ENCODE results near the gene PPP1R9B.

The PPP1R9B gene

DNA sequence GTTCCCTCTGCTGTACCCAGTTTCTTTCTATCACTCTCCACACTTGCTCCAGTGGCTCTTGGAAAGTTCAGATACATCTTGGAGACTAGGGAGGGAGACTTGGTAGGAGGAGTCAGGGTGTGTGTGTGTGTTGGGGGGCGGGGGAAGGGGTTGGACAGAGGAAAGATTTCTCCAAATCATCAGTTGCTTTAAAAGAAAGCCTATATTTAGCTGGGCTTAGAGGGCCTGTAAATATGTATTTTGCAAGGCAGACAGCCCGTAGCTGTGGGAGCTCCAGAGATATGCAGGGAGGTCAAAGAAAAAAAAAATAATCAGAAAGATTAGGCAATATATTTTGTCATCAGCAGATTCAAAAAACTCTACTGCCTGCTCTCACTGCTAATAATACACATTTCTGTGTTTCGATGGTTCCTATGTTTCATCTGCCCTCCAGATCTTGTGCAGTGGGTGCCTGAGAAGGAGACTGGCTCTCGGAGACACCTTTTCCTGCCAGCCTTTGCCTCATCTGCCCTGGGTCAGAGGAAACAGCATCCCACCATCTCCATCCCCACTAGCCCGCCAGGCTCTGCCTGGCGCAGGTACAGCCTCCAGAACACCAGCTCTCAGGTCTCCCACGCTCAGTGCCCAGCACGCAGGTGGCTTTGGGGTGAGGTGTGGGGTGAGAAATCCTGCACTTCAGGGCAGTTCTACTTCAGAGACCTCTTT is 4.8 kb upstream of the PPP1R9B start:
- no peak for DNase-seq

DNA sequence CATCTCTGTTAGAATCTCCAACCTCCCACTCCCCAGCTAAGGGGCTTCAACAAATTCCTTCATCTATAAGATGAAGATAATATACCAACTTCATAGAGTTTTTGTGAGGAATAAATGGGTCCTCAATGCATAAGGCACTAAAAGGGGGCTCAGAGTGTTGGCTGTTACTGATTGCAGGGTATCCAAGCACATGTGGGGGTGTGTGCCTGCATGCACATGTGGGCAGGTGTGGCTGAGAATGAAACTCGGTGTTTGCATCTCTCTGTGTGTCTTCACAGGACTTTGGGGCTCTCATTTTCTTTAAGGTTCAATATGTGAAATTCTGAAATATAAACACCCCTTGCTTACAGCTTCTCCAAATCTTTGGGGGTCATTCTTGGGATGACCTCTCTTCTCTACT is 4.1 kb upstream of the PPP1R9B start:
- DNase-seq = no peak

DNA sequence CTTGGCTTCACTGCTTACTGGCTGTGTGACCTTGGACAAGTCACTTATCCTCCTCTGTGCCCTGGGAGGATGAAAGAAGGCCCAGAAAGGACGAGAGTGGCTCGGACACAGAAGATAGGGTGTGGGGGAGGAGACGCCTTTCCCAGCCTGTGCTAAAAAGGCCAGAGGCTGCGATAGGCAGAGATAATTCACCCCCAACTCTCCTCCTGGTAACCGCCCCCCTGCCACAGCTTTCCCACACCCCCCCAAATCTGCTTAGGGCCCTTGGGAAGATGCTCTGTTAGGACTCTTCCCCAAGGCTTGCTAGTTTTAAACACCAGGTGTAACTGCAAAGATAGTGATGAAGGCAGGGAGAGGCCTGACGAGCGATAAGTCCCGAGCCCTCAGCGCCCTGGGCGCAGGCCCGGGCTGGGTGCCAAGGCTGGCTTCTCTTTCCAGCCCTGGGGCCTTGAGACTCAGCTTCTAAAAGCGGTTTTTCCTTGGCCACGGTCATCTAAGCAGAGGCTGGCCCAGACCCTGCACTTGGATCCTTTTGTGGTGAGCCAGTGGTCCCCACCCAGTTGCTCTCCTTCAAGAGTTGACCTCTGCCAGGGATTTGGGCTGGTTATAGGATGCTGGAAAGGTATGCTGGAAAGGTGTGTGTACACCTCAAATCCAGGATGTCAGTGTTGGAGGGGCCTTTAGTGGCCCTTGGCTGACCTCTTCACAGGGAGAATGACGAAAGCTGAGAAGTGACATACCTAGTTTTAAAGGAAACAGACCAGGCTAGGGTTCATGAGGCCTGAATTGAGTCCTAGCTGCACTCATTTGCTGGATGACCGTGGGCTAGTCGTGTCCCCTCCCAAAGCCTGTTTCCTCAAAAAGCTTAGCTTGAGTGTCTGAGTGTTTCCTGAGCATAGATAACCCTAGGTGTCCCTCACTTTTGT is 3.4 kb upstream of the PPP1R9B start:
- no peak for DNase-seq

DNA sequence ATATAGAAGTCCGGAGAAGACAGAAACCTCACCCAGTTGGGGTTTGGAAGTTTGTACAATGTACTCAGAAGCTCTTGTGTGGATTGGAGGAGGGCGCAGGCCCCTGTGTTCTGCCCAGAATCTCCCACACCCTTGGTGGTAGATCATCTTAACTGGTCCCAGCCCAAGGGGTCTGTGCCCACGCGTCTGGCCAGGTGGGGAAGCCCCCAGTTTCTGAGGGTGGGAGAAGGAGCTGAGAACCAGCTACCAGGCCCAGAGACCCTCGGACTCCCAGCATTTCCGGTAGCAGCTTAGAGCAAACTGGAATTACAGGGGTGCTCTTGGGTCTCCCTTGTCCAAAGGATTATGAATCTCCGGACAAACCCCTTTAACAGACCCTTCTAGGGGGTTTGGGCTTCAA is 2.3 kb upstream of the PPP1R9B start:
- no peak for DNase-seq

DNA sequence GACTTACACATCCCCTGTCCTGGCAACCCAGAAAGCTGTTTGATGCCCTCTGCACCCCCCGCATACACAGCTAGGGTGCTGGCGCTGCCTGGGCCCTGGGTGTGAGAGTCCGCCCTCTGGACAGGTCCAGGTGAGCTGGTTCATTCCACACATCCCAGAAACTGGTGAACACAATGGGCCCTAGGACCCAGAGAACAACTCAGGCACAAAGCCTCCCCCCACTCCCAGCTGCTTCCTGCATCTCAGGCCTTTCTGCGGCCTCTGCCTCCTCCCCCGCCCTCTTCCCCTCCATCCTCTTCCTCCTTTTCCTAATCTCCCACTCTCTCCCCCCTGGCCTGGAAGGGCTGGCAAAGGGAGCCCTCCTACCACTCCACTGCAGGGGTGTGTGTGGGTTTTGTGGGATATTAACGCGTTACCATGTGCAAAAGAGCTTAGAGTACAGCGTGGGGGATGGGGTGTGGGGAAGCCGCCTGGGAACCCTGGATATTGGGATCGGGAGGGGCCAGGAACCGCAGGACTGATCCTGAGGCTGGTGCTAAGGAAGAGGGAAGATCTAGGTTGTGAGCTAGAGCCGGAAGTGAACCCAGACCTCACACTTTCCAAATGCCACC is 1.6 kb upstream of the PPP1R9B start:
- no peak for DNase-seq

DNA sequence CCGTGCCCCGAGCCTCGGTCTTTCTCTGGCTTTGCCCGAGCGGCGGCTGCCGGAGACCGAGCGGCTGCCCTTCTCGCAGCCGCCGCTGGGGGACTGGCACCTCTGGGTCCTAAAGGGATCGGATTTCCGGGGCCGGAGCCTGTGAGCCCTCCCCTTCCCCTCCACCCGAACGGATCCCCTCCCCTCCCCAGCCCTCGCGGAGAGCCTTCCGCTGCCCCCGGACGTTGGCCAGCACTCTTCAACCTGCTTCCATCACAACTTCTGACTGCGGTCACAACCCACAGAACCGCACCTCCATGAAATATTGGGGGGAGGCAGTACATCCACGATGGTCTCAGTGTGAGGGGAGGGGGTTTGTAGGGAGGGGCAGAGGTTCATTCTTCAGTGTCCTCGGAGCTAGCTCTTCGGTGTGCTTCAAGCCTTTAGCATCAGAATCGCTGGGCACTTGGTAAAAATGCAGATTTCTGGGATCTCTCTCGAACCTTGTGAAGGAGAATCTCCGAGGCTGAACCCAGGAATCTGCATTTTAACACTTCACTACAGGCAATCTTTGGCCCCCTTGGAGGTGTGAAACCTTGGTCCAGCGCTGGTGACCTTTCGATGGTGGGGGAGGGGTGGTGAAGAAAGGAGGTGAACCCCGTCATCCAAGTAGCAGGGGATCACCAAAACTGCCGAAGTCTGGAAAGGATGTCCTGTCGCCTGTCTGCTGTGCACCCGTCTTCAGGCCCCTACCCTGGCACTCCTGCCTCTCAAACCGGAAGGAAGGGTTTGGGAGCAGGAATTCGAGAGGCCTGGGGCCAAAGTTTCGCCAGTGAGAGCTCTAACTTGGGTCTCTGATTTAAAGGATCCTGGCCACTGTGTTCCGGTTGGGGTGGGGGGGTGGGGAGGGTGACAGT is 812 bp upstream of the PPP1R9B start:
- DNase-seq = peak; percentile 72

DNA sequence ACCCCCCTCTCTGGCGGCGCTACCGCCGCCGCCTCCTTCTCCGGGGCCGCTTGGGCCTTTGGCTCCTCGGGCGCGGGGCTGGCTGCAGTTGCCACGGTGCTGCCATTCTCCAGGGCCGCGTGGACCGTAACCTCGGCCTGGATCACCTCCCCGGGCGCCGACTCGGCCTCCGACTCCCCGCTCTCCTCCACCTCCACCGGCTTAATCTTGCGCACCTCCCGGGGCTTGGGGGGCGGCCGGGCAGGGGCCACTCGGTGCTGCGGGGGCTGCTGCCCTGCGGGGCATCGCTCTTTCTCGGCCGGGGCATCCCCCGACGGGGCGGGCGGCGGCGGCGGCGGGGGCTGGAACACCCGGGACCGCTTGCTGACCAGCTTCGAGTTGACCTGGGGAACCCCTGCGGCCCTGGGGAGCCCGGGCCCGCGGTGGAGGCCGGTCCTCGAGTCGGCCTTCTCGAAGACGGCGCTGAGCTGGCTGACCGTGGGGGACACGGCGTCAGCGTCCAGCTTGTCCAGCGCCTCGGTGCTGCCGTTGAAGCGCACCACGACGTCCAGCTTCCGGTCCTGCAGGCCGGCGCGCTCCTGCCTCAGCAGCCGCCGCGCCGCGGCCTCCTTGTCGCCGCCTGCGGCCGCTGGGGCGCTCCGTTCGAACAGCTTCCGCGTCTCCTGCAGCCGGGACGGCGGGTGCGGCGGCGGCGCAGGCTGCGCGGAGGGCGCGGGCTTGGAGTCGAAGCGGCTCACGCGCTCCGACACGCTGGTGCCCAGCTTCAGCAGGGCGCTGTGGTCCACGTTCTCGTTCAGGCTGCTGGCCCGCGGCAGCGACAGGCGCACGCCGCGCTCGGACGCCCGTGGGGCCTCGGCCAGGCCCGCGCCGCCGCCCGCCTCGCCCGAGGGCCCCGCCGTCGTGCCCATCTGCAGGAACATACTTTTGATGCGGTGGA is 792 bp downstream of the PPP1R9B start:
- no peak for DNase-seq

DNA sequence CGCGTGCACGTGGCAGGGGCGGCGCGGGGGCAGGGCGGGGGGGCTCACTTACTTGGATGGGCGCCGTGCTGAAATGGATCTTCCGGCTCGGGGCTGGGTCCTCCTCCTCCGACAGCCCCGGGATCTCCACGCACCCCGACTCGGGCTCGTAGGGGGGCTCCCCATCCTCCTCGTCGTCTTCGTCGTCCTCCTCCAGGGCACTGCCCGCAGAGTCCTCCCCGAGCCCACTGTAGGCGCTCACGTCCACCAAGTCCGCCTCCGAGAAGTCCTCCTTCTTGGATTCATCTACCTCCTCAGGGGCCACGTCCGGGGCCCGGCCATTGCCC is 1.4 kb downstream of the PPP1R9B start:
- no peak for DNase-seq

DNA sequence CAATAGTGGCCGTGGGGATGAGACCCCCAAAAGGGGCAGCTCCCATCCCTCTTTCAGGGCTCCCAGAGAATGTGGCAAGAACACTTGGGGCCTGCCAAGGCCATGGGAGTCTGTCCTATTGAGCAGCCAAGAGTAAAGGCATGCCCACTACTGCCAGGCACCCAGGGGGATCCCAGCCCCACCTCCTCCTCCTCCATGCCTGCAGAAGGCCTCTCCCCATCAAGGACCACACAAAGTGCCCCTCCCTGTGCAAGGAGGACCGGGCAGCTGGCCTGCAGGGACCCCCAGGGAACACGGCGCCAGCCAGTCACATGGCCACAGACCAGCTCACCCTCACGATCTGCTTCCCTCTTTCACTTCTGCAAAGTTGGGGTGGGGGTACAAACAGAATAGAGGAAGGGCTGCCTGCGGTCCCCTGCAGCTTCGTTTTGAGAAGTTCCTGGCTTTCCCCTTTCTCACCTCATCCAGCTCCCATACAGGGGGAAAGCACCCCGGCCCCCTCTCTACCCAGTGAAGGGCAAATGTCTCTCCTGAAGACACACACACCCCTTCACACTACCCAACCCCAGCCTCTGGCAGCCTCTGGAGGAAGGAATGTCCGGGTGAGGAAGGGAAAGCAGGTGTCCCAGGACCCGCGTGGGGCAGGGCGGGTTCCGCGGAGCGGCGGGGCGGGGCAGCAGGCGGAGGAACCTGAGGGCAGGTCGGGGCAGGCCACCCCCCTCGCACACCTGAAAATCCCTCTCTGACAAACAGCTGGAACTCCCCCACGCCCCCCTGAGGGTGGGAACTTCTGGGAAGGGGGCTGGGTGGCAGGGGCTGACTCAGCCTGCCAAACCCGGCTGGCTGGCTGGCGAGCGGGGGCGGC is 2.0 kb downstream of the PPP1R9B start:
- peak; percentile 87 for DNase-seq

DNA sequence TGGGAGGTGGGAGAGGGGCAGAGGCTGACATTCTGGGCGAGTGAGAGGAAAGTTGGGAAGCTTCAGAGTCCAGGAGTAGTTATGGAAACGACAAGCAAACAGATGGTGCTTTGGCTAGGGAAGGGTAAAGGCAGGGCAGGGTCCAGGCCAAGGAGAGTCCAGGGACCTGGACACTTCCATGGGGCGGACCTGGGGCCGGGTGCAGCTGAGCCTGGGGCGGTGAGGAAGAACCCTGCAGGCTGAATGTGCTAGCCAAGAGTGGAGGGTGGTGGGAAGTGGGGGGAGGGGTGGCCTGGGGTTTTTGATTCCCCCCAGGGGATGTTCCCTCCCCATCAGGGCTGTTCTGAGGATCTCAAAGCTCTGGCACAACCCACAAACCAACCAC is 2.6 kb downstream of the PPP1R9B start:
- no peak for DNase-seq

DNA sequence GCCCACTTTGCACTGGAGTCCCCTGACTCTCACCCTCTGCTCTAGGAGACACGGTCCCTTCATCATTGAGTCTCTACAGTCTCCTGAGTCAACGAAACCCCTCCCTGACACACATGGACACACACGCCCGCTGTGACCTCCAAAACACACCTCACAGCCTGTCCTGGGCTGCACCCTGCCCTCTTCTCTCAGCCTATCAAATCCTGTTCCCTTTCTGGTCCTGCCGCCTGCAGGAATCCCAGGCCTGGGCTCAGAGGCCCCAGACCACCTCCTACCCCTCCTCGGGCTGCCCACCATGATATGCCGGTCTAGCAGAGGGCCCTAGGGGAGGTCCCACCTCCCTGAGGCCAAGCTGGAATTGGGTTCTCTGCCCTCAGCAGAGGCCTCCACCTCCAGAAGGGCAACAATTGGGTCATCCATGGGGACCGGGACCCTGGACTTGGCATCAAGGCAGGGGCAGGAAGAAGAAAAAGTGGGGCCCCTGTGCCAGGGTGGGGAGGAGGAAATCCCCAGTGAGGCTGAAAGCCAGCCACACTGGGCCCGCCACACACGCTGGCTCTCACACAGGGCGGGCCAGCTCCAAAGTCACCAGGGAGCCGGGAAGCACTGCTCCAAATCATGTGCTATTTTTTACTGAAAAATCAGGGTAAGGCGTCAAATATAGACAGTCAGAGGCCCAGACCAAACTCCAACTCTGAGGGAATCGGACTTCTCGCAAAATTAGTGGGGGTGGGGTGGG is 3.4 kb downstream of the PPP1R9B start:
- no peak for DNase-seq

DNA sequence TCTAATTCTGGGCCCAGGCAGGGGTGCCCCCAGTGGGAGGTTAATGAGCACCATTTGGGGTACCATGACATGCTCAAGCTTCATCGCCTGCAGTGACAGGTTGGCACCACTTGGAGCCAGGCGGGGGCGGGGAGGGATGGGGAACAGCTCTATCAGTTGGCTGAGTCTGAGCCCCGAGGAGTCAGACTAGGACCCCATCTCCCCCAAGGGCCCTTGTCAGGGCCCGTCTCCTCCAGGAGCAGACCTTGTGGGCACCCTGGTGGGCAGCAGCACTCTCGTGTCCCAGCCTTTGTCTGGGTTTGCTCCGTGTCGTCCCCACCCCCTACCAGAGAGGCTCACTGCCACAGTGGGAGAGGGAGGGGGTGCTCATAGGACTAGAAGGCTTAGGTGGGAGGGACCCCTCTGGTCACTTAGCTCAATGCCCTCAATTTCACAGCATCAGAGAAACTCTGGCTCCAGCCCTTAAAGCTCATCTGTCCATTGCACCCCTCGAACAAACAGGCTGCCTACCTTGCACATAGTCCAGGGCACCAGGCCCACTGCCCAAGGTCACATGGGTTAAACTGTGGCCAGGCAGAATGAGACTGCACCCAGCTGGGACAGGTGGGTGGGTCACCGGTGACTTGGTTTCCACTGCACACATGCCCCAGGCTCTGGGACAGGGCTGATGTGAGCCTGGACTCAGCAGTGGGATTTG is 4.1 kb downstream of the PPP1R9B start:
- no peak for DNase-seq

DNA sequence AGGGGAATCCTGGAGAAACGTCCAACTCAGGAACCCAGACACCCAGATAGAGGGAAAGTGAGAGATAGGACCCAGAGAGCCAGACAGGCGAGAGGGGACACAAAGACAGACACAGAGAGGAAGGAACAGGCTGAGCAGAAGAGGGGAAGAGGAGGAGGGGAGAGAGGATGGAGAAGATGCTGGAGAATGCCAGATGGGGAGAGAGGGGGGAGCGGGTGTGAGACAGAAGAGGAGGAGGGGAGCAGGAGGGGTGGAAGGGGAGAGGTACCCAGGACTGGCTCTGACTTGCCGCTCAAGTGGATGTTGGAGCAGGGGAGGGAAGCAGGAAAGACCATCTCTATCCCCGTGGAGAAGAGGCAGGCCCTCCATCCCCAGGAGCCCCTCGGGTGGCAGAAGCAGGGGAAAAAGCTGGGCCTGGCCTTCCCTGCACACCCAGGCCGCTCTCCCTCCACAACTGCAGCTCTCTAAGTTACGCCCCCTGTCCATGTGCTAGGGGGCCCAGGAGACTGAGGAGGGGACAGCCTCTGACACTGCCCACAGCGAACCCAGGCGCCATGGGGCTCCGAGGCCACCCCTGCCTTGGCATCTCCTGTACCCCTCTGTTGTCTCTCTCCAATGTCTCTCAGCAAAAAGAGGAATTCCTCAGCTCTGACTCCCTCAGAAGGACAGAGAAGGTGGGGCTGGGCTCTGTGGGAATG is 4.8 kb downstream of the PPP1R9B start:
- no peak for DNase-seq

DNA sequence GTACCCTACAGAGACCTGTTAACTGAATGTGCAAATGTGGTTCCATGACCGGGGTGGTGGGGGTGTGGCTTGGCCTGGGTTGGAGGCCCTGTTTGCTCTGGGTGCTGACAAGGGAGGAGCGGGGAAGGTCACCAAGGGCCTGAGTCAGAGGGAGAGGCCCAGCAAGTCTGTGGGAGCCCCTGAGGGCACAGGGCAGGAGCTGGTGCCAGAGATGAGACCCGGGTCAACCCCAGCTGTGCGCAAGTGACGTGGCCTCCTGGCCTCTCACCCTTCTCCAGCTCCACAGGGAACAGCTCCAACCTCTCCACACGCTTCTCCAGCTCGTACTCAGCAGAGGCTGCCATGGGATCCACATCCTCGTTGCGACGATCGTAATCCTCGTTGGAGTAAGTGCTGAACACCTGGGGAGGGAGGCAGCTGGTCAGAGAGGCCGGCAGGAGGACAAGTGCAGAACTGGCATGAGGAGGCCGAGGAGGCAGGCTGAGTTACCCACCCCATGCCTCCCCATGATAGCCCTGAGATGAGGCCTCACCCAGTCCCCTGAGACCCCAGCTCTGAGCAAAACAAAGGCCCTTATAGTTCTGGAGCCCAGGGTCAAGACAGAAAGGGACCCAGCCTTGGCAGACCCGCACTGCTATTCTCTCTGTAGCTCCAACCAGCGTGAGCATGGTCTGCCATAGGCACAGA is 5.5 kb downstream of the PPP1R9B start:
- DNase-seq = no peak

DNA sequence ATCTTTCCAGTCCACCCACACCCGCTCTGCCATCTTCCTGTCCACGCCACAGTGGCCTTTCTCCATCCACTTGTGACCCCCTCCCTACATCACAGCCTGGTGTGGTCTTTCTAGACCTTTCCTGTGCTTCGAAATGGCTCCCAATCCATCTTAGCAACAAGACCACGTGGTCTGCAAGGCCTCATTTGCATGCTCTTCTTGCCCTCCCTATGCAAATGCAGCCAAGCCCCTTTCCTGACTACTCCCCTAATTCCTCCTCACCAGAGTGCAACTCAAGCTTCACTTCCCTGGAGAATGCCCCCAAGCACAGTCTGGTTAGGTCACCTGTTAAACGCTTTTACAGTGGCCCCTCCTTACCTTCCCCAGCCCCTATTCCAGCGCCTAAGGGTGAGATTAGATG is 6.1 kb downstream of the PPP1R9B start:
- DNase-seq = no peak

DNA sequence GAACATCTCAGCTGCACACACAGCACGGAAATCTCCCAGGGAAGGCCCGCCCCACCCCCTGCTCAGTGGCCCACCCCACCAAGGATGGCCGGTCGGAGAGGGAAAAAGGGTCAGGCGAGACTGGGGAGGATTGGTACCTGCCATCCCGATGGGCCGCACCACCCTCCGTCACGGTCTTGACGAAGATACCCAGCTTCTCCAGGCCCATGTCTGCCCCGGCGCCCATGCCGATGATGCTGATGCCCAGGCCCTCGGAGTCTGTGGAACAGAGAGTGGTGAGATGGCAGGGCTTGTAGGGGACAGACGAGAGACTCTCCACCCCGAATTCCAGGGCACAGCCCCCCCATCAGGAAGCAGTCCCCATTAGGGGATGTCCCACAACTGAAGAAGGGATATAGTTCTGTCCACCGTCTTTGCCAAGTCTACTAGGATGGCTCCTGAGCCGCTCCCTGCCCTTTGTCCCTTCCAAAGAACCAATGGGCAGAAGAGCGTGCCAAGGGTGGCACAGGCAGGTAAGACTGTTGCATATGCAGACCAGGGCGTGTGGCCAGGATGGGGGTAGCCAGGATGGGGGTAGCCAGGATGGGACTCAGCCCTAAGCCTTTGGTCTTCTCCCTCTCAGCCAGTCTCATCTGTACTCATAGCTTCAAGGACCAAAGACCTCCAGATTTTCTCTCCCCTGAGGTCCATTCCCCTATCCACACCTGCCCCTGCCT is 6.9 kb downstream of the PPP1R9B start:
- no peak for DNase-seq

DNA sequence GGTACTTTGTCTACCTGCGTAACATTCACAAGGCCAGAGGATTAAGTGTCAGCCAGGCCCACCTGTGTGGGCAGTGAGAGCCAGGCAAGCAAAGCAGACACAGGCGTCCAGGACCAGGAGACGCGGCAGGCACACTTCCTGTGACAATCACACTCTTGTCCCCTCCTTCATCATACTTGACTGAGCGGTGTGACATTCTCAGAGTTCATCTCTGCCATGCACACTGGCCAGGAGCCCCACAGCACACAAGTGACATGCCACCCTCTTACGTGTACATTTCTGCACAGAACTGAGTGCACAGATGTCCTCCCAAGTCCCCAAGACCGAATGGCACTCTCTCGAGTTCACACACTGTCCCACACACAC is 8.7 kb downstream of the PPP1R9B start:
- DNase-seq = no peak

Measured in activated T-cell treated with anti-CD3 and anti-CD28 coated beads for 4 hours (primary cell).